IMR-90 (cell line): ENCODE results near the gene B3GNT5.

Experiments
- BHLHE40 ChIP-seq: fragments of 150-350 bp; IDR thresholded peaks from 2 replicates; pipeline ENCODE4 v1.6.1; 2016; ENCODE audit warnings: mild to moderate bottlenecking, low read depth, low read length
- CTCF ChIP-seq: conservative IDR thresholded peaks from 2 replicates; pipeline ENCODE4 v1.5.1; 2012; ENCODE audit warnings: mild to moderate bottlenecking, low read depth, low read length, improper control_type of control experiment
- FOS ChIP-seq: fragments of 150-350 bp; IDR thresholded peaks from 2 replicates; pipeline ENCODE4 v1.6.1; 2016; ENCODE audit warnings: low read depth, low read length
- MAZ ChIP-seq: IDR thresholded peaks from 2 replicates; pipeline ENCODE4 v1.6.1; 2012; ENCODE audit warnings: low read depth, mild to moderate bottlenecking, low read length, improper control_type of control experiment, moderate library complexity, borderline replicate concordance
- MXI1 ChIP-seq: IDR thresholded peaks from 2 replicates; pipeline ENCODE4 v1.6.1; 2012; ENCODE audit warnings: low read depth, mild to moderate bottlenecking, low read length, moderate library complexity, borderline replicate concordance
- POLR2A ChIP-seq: IDR thresholded peaks from 2 replicates; pipeline ENCODE4 v1.6.1; 2012; ENCODE audit warnings: mild to moderate bottlenecking, low read depth, low read length
- RAD21 ChIP-seq: IDR thresholded peaks from 2 replicates; pipeline ENCODE4 v1.6.1; 2012; ENCODE audit warnings: low read length, improper control_type of control experiment
- RCOR1 ChIP-seq: IDR thresholded peaks from 2 replicates; pipeline ENCODE4 v1.6.1; 2012; ENCODE audit warnings: mild to moderate bottlenecking, low read length, improper control_type of control experiment; ENCODE audit not compliant: insufficient replicate concordance
- RFX5 ChIP-seq: IDR thresholded peaks from 2 replicates; pipeline ENCODE4 v1.8.0; 2012; ENCODE audit warnings: low read depth, mild to moderate bottlenecking, low read length, moderate library complexity
- SMC3 ChIP-seq: fragments of 150-350 bp; IDR thresholded peaks from 2 replicates; pipeline ENCODE4 v1.6.1; 2016; ENCODE audit warnings: low read depth, mild to moderate bottlenecking, antibody characterized with exemption, low read length, moderate library complexity
- USF2 ChIP-seq: fragments of 150-350 bp; IDR thresholded peaks from 2 replicates; pipeline ENCODE4 v1.6.1; 2017; ENCODE audit warnings: mild to moderate bottlenecking, antibody characterized with exemption, low read length, low read depth

GRCh38 chr3:183288117-183288516 lies 35.1 kb downstream of the B3GNT5 start:
- TF ChIP-seq POLR2A (no peak), CTCF (no peak), RAD21 (no peak), SMC3 (no peak), MXI1 (no peak), BHLHE40 (no peak), MAZ (no peak), FOS (no peak), USF2 (no peak), RCOR1 (no peak), RFX5 (no peak)
